ENCODE data around the gene ZCCHC2.

DNA sequence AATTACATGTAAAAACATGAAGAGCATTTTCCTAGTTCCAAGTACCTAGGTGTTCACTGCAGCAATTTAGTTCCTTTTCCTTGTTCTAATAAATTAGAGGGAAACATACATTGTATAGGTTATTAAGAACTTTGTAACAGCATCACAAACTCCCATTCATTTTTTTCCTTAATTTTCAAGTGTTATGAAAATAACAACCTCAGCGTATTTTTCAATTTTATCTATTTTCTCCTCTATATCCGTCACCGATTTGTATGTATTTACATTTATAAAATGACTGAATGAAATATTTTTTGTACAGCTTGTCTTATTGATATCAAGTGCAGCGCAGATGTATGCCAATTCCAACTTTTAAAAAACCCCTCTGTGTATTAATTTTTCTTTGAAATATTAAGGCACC lies 44.0 kb downstream of the ZCCHC2 start:
- TF ChIP-seq CTCF (IDR thresholded peaks at IDR 0.05): no peak
- TF ChIP-seq CEBPB (IDR thresholded peaks at IDR 0.05): no peak
- TF ChIP-seq CHD2 (IDR thresholded peaks at IDR 0.05; ENCODE audit: low read length, partially characterized antibody): no peak
- TF ChIP-seq RNF2 (IDR thresholded peaks at IDR 0.05; ENCODE audit: borderline replicate concordance, low read depth): no peak
- TF ChIP-seq USF2 (IDR thresholded peaks at IDR 0.05): no peak
- TF ChIP-seq HDAC2 (IDR thresholded peaks at IDR 0.05): no peak
- TF ChIP-seq, protein P1, sequence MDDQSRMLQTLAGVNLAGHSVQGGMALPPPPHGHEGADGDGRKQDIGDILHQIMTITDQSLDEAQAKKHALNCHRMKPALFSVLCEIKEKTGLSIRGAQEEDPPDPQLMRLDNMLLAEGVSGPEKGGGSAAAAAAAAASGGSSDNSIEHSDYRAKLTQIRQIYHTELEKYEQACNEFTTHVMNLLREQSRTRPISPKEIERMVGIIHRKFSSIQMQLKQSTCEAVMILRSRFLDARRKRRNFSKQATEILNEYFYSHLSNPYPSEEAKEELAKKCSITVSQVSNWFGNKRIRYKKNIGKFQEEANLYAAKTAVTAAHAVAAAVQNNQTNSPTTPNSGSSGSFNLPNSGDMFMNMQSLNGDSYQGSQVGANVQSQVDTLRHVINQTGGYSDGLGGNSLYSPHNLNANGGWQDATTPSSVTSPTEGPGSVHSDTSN (IDR thresholded peaks at IDR 0.05): no peak
- no peak for TF ChIP-seq POLR2A (IDR thresholded peaks at IDR 0.05; ENCODE audit: low read length)
- no peak for TF ChIP-seq BHLHE40 (IDR thresholded peaks at IDR 0.05; ENCODE audit: low read depth, low read length)
- no peak for TF ChIP-seq REST (IDR thresholded peaks at IDR 0.05)
- no peak for TF ChIP-seq CBX8 (IDR thresholded peaks at IDR 0.05)
- no peak for TF ChIP-seq EP300 (IDR thresholded peaks at IDR 0.05)
- no peak for TF ChIP-seq HMGXB4 (CRISPR knock-in tag; IDR thresholded peaks at IDR 0.05; ENCODE audit: borderline replicate concordance)
